ENCODE measurements around the gene COX7B2.

COX7B2 gene

DNA sequence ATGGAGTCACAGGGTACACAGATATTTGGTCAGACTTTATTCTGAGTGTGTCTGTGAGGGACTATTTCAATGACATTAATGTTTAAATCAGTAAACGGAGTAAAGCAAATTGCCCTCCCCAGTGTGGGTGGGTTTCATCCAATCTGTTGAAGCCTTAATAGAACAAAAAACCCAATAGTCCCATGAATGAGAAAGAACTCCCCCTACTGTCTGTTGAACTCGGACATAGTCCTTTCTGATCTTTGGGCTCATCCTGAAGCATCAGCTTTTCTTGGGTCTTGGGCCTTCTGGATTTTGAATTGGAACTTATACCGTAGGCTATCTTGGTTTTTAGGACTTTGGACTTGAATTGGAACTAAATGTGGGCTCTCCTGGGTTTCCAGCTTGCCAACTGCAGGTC lies 193.6 kb downstream of the COX7B2 start:
- Histone ChIP-seq H2AFZ (ENCODE audit: low read length) (no peak overlapping the region), H3K9ac (ENCODE audit: low read depth, low read length, poor library complexity, severe bottlenecking) (no peak overlapping the region), H3K27me3 (ENCODE audit: insufficient read depth, low read length, poor library complexity, severe bottlenecking) (no peaks in the 10 kb centered on the region), H3K4me1 (ENCODE audit: insufficient read depth, low read length, poor library complexity, severe bottlenecking) (no peaks in the 10 kb centered on the region), H3K9me2 (replicated peaks; ENCODE audit: low read depth, low read length) (no peaks in the 10 kb centered on the region), H4K20me1 (ENCODE audit: insufficient read depth, low read length, poor library complexity, severe bottlenecking) (no peaks in the 10 kb centered on the region), H3F3A (ENCODE audit: low read depth) (no peaks in the 10 kb centered on the region), H3K9me3 (ENCODE audit: insufficient read depth, low read depth, low read length) (no peaks in the 10 kb centered on the region), H3K79me2 (ENCODE audit: insufficient read depth, low read length) (no peaks in the 10 kb centered on the region), H3K36me3 (ENCODE audit: insufficient read depth, low read length) (no peaks in the 10 kb centered on the region), H3K4me2 (ENCODE audit: low read depth, low read length, poor library complexity, severe bottlenecking) (no peak overlapping the region), H3K4me3 (ENCODE audit: low read length, poor library complexity, severe bottlenecking) (no peak overlapping the region)
- TF ChIP-seq, protein P1, sequence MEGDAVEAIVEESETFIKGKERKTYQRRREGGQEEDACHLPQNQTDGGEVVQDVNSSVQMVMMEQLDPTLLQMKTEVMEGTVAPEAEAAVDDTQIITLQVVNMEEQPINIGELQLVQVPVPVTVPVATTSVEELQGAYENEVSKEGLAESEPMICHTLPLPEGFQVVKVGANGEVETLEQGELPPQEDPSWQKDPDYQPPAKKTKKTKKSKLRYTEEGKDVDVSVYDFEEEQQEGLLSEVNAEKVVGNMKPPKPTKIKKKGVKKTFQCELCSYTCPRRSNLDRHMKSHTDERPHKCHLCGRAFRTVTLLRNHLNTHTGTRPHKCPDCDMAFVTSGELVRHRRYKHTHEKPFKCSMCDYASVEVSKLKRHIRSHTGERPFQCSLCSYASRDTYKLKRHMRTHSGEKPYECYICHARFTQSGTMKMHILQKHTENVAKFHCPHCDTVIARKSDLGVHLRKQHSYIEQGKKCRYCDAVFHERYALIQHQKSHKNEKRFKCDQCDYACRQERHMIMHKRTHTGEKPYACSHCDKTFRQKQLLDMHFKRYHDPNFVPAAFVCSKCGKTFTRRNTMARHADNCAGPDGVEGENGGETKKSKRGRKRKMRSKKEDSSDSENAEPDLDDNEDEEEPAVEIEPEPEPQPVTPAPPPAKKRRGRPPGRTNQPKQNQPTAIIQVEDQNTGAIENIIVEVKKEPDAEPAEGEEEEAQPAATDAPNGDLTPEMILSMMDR (conservative IDR thresholded peaks at IDR 0.05; ENCODE audit: low read length): no peak
- TF ChIP-seq EZH2phosphoT487 (IDR thresholded peaks at IDR 0.05; ENCODE audit: borderline replicate concordance): no peak

GRCh38 chr4:46698891-46699290 lies 210.2 kb downstream of the COX7B2 start:
- no peaks in the 10 kb centered on the region for H3K9me2 ChIP-seq (replicated peaks; ENCODE audit: low read depth, low read length)
- no peak overlapping the region for H3K4me2 ChIP-seq (ENCODE audit: low read depth, low read length, poor library complexity, severe bottlenecking)
- no peaks in the 10 kb centered on the region for H3K27me3 ChIP-seq (ENCODE audit: insufficient read depth, low read length, poor library complexity, severe bottlenecking)
- H4K20me1 ChIP-seq (ENCODE audit: insufficient read depth, low read length, poor library complexity, severe bottlenecking): no peaks in the 10 kb centered on the region
- no peak overlapping the region for H3K4me3 ChIP-seq (ENCODE audit: low read length, poor library complexity, severe bottlenecking)
- no peaks in the 10 kb centered on the region for H3K9me3 ChIP-seq (ENCODE audit: insufficient read depth, low read depth, low read length)
- H3K79me2 ChIP-seq (ENCODE audit: insufficient read depth, low read length): no peaks in the 10 kb centered on the region
- H2AFZ ChIP-seq (ENCODE audit: low read length): no peak overlapping the region
- no peaks in the 10 kb centered on the region for H3K36me3 ChIP-seq (ENCODE audit: insufficient read depth, low read length)
- no peaks in the 10 kb centered on the region for H3F3A ChIP-seq (ENCODE audit: low read depth)
- no peak overlapping the region for H3K9ac ChIP-seq (ENCODE audit: low read depth, low read length, poor library complexity, severe bottlenecking)
- no peak for TF ChIP-seq EZH2phosphoT487 (IDR thresholded peaks at IDR 0.05; ENCODE audit: borderline replicate concordance)
- TF ChIP-seq, protein P1 (conservative IDR thresholded peaks at IDR 0.05; ENCODE audit: low read length): no peak
- H3K4me1 ChIP-seq (ENCODE audit: insufficient read depth, low read length, poor library complexity, severe bottlenecking): no peaks in the 10 kb centered on the region
